Activated T-cell treated with anti-CD3 and anti-CD28 coated beads, Interleukin-2, amount 50 U/mL, for 4 hours (primary cell): ENCODE data around the gene FBL. TPM values are rescaled to one million over a fixed set of nuclear protein-coding genes. Genes with fewer than 3 reads are reported as not detected.
"Not testable (repeated sequence)": the region's sequence is repeated elsewhere in the genome, so short reads cannot be mapped to it uniquely, and the experiment has no call there.

ENCODE experiments used
- ATAC-seq, 2 donors: fragments of 200-7000 bp; cut with Tn5 transposase; one replicate each; pipeline ENCODE4 v1.10.0; 2021
- DNase-seq: peaks from one replicate; pipeline ENCODE4 v3.0.0-alpha.2; 2020
- H3K27me3 Mint-ChIP-seq: one replicate; pipeline ENCODE4 v1.8.0; 2021; ENCODE audit warnings: low read depth, mixed read lengths
- H3K36me3 Mint-ChIP-seq: one replicate; pipeline ENCODE4 v1.8.0; 2022; ENCODE audit warnings: mixed read lengths; ENCODE audit not compliant: insufficient read depth
- H3K4me1 Mint-ChIP-seq: one replicate; pipeline ENCODE4 v1.8.0; 2021; ENCODE audit warnings: low read depth, mixed read lengths
- H3K4me3 Mint-ChIP-seq: one replicate; pipeline ENCODE4 v1.8.0; 2021; ENCODE audit warnings: mild to moderate bottlenecking, moderate library complexity, mixed read lengths
- H3K9me3 Mint-ChIP-seq: one replicate; pipeline ENCODE4 v1.8.0; 2021; ENCODE audit warnings: mixed read lengths
- total RNA-seq, 3 donors: library from RNA; stranded (reverse); gene quantifications; one replicate each; pipeline ENCODE4 v1.2.1, GENCODE V29; 2021

The FBL gene
- total RNA-seq, 3 donors from 2014 or later = 738 to 880 (median 839) TPM

DNA sequence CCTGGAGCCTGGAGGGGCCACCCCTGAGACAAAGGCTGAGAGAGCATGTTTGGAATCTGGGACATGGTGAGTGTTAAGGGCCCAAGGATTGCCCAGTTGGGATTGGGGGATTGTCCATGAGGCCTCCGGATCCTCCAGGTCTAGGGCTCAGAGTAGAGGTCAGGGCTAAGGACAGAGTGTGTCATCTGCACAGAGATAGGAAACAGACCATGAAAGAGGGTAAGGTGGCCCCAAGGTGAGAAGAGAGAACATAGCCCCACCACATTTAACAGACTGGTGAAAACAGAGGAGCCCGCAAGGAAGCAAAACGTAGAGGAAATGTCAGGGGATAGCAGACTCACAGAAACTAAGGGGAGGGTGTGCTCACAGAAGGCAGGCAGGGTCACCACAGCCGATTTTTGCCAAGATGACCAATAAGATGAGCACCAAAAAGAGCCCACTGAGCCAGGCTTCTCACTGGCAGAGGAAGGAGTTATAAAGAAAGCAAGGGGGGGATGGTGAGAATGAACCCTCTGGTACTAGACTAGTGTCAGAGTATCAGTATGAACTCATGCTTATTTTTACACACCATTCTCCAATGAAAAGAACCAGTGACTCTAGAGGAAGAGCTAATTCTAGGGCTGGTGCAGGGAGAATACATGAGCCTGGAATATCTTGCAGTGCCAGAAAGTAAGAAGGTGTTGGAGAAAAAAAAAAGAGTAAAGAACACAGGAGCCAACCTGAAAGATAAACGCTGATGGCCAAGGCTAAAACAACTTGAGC is 29.7 kb downstream of the FBL start:
- Mint-ChIP-seq H3K9me3 (peaks cover 2% of the 10 kb centered on the region), H3K36me3 (peaks cover 23% of the 10 kb centered on the region), H3K4me3 (no peak overlapping the region), H3K27me3 (no peaks in the 10 kb centered on the region), H3K4me1 (peaks cover 9% of the 10 kb centered on the region)
- ATAC-seq (no peak), DNase-seq (no peak)

DNA sequence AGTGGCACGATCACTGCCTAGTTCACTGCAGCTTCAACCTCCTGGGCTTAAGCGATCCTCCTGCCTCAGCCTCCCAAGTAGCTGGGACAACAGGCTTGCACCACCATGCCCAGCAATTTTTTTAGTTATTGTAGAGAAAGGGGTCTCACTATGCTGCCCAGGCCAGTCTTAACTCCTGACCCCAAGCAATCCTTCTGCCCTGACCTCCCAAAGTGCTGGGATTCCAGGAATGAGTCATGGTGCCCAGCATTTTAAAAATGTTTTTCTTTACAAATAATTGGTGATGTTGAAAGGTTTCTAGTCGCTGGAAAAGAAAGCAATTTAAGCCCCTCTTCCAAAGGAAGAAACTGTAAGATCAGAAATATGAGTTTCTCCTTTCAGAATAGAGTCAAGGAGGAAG is 31.6 kb downstream of the FBL start:
- Mint-ChIP-seq H3K27me3 (no peaks in the 10 kb centered on the region), H3K36me3 (peaks cover 18% of the 10 kb centered on the region), H3K4me3 (no peak overlapping the region), H3K4me1 (peaks cover 6% of the 10 kb centered on the region), H3K9me3 (no peaks in the 10 kb centered on the region)
- ATAC-seq = no peak
- DNase-seq = no peak

DNA sequence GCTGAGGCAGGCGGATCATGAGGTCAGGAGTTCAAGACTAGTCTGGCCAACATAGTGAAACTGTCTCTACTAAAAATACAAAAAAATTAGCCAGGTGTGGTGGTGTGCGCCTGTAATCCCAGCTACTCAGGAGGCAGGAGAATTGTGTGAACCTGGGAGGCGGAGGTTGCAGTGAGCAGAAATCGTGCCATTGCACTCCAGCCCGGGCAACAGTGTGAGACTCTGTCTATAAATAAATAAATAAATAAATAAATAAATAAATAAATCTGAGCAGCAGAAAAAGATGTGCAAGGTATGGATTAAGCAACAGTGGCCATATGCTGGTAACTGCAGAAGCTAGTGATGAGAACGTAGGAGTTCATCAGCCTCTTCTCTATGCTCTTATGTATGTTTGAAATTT is 32.1 kb downstream of the FBL start:
- H3K27me3 Mint-ChIP-seq, H3K4me1 Mint-ChIP-seq, H3K9me3 Mint-ChIP-seq, DNase-seq, ATAC-seq, H3K4me3 Mint-ChIP-seq: not testable (repeated sequence)
- peaks cover 16% of the 10 kb centered on the region for H3K36me3 Mint-ChIP-seq

DNA sequence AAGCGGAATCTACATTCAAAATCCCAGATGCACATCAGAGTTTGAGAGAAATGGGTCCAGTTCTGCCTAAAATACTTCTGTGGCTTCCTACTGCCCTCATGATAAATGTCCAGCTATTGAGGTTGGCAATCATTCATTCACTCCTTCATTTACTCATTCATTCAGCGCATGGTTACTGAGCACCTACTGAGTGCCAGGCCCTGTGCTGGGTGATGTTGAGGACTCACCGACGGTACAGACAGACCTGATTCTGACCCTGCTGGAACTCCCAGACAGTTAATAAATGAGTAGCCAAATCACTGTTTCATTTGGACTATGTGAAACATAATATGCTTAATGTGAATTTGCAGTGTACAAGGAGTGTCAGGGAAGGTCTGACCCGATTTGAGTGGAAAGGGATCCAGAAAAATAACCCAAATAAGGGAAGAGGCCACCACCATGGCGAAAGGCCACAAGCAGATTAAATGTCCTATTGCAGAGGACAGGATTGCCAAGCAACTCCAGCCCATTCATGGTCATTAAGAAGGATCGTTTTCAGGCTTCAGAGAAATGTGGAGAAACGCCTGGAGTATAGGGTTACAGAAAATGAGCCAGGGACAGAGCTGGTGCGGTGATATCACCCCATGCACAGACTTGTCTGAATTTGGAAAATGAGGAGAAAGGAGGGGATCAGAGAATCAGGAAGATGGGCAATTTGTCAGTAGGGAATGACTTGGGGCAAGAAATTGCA is 32.8 kb downstream of the FBL start:
- ATAC-seq = no peak
- H3K4me1 Mint-ChIP-seq = no peaks in the 10 kb centered on the region
- H3K9me3 Mint-ChIP-seq = no peaks in the 10 kb centered on the region
- H3K36me3 Mint-ChIP-seq = peaks cover 13% of the 10 kb centered on the region
- DNase-seq = no peak
- no peak overlapping the region for H3K4me3 Mint-ChIP-seq
- H3K27me3 Mint-ChIP-seq = no peaks in the 10 kb centered on the region

DNA sequence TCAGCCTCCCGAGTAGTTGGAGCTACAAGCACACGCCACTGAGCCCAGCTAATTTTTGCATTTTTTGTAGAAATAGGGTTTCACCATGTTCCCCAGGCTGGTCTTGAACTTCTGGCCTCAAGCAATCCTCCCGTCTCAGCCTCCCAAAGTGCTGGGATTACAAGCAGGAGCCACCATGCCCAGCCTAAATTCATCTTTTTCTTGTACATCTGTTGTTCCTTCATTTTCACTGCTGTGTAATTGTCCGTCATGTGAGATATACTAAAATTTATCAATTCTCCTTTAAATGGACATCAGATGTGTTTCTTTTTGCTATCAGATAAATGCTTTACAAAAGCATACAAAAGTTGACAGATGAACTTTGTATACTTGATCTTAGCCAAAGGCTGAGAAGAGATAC is 35.1 kb downstream of the FBL start:
- Mint-ChIP-seq H3K9me3 (no peaks in the 10 kb centered on the region), H3K4me1 (no peaks in the 10 kb centered on the region), H3K36me3 (peaks cover 2% of the 10 kb centered on the region), H3K27me3 (no peaks in the 10 kb centered on the region), H3K4me3 (no peak overlapping the region)
- ATAC-seq (no peak), DNase-seq (no peak)

- H3K36me3 Mint-ChIP-seq = no peaks in the 10 kb centered on the region
- DNase-seq (no peak), ATAC-seq (no peak)
- no peaks in the 10 kb centered on the region for H3K4me1 Mint-ChIP-seq
- no peaks in the 10 kb centered on the region for H3K27me3 Mint-ChIP-seq
- H3K4me3 Mint-ChIP-seq = no peak overlapping the region
- H3K9me3 Mint-ChIP-seq = no peaks in the 10 kb centered on the region
Measured at GRCh38 chr19:39810424-39810823, 35.8 kb downstream of the FBL start.

DNA sequence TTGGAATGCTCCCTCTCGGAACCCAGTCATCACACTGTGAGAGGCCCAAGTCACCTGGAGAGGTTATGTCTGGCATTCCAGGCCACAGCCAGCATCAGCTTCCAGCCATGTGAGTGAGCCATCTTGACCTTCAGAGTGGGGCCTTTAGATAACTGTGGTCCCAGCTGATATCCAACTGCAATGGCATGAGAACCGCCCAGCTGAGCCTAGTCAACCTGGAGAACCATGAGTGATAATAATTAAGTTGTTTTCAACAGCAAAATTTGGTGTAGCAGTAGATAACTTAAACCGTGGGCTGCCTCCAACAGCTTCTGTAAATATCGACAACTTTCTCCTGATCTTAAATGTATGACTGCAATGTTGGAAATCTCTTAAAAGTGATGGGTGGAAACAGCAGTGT is 36.8 kb downstream of the FBL start:
- ATAC-seq = no peak
- no peak for DNase-seq
- Mint-ChIP-seq H3K27me3 (no peaks in the 10 kb centered on the region), H3K4me1 (no peaks in the 10 kb centered on the region), H3K36me3 (no peaks in the 10 kb centered on the region), H3K4me3 (no peak overlapping the region), H3K9me3 (no peaks in the 10 kb centered on the region)

- ATAC-seq, DNase-seq, H3K27me3 Mint-ChIP-seq, H3K4me3 Mint-ChIP-seq, H3K9me3 Mint-ChIP-seq, H3K4me1 Mint-ChIP-seq, H3K36me3 Mint-ChIP-seq: not testable (repeated sequence)
Measured at GRCh38 chr19:39808688-39809087, 37.5 kb downstream of the FBL start.

- Mint-ChIP-seq H3K27me3 (peaks cover 7% of the 10 kb centered on the region), H3K4me3 (no peak overlapping the region), H3K9me3 (no peaks in the 10 kb centered on the region), H3K36me3 (no peaks in the 10 kb centered on the region), H3K4me1 (no peaks in the 10 kb centered on the region)
- ATAC-seq (no peak), DNase-seq (no peak)
Measured at GRCh38 chr19:39807846-39808364, 38.3 kb downstream of the FBL start.

DNA sequence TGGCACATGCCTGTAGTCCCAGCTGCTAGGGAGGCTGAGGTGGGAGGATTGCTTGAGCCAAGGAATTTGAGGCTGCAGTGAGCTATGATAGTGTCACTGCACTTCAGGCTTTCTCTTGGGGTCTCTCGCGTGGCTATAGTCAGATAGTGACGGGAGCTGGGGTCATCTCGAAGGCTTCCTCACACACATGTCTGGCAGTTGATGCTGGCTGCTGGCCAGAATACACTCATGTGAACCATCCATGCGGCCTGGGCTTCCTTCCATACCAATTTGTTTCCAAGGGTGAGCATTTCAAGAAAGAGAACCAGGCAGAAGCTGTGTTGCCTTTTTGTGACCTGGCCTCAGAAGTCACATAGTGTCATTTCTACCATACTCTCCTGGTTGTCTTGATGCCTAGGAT is 41.1 kb downstream of the FBL start:
- H3K9me3 Mint-ChIP-seq = no peaks in the 10 kb centered on the region
- H3K36me3 Mint-ChIP-seq = no peaks in the 10 kb centered on the region
- H3K27me3 Mint-ChIP-seq = peaks cover 7% of the 10 kb centered on the region
- H3K4me3 Mint-ChIP-seq = no peak overlapping the region
- ATAC-seq (no peak), DNase-seq (no peak)
- no peaks in the 10 kb centered on the region for H3K4me1 Mint-ChIP-seq

DNA sequence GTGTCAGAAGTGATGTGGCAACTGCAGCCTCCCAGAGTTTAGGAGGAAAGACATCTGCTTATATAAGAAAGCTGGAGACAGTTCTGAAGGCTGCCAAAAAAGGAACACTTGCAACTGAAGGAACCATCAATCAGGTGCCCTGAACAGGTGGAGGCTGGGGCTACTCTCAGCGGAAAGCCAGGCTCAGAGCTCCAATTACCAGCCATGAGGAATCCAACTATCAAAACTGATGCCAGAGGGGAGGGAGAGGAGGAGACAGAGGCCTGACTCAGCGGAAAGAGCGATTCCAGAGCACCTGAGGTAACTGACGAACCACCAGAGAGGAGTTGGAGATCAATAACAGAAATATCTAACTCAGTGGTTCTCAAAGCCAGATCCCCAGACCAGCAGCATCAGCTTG is 43.2 kb downstream of the FBL start:
- no peak for ATAC-seq
- no peaks in the 10 kb centered on the region for H3K36me3 Mint-ChIP-seq
- no peaks in the 10 kb centered on the region for H3K4me1 Mint-ChIP-seq
- H3K9me3 Mint-ChIP-seq = no peaks in the 10 kb centered on the region
- peaks cover 7% of the 10 kb centered on the region for H3K27me3 Mint-ChIP-seq
- H3K4me3 Mint-ChIP-seq = no peak overlapping the region
- no peak for DNase-seq

GRCh38 chr19:39797083-39797482 is 49.1 kb downstream of the FBL start:
- H3K27me3 Mint-ChIP-seq = no peaks in the 10 kb centered on the region
- no peaks in the 10 kb centered on the region for H3K4me1 Mint-ChIP-seq
- DNase-seq = no peak
- H3K4me3 Mint-ChIP-seq = no peak overlapping the region
- H3K36me3 Mint-ChIP-seq = no peaks in the 10 kb centered on the region
- no peaks in the 10 kb centered on the region for H3K9me3 Mint-ChIP-seq
- no peak for ATAC-seq

GRCh38 chr19:39796000-39796498 is 50.1 kb downstream of the FBL start:
- Mint-ChIP-seq H3K27me3 (no peaks in the 10 kb centered on the region), H3K4me1 (no peaks in the 10 kb centered on the region), H3K4me3 (no peak overlapping the region), H3K9me3 (no peaks in the 10 kb centered on the region), H3K36me3 (no peaks in the 10 kb centered on the region)
- DNase-seq (no peak), ATAC-seq (no peak)

GRCh38 chr19:39795001-39795400 is 51.2 kb downstream of the FBL start:
- Mint-ChIP-seq H3K9me3 (no peaks in the 10 kb centered on the region), H3K4me3 (no peak overlapping the region), H3K27me3 (no peaks in the 10 kb centered on the region), H3K4me1 (no peaks in the 10 kb centered on the region), H3K36me3 (no peaks in the 10 kb centered on the region)
- no peak for ATAC-seq
- DNase-seq = no peak
